Activated T-helper 1 cell treated with Interleukin-2 at 50 U/mL for 16 hours (primary cell): Measurements from ENCODE around the gene ANXA10.
"Not testable (repeated sequence)": the region's sequence is repeated elsewhere in the genome, so short reads cannot be mapped to it uniquely, and the experiment has no call there.

Experiments
- DNase-seq: peaks from one replicate; pipeline ENCODE4 v3.0.0-alpha.2; 2020; ENCODE audit warnings: low read depth

ANXA10 gene

DNA sequence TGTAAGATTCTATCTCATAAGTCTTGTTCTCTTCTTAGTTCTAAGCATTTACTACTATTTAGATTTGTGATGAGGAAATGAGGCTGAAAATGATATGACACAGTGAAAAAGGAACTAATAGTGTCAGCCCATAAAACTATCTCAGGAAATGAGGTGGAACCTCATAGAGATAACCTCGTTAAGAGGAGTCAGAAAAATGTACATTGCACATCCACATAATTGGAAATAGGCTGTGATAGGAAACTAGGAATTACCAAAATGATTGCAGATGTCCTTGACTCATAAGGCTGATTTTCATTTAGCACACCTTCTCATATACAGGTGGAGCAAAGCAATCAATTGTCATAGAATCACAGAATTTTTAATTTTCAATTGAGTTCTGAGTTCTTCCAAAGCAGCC lies 26.8 kb downstream of the ANXA10 start:
- no peak for DNase-seq

DNA sequence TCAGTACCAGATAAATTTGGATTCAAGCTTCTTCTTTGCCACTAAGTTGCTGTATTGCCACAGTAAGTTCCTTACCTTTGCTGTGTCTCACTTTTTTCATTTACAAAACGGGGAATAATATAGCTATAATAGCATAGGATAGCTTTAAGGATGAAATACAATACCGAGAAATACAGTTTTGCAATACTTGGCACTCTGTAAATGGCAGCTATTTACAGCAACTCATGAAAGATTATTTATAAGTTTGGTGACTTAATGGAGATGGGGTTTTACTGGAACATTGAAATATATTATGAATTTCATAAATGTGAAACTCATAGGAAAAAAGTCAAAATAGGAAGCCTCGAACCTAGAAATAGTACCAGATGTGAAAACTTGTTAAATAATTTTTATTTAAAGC lies 27.6 kb downstream of the ANXA10 start:
- DNase-seq = no peak

DNA sequence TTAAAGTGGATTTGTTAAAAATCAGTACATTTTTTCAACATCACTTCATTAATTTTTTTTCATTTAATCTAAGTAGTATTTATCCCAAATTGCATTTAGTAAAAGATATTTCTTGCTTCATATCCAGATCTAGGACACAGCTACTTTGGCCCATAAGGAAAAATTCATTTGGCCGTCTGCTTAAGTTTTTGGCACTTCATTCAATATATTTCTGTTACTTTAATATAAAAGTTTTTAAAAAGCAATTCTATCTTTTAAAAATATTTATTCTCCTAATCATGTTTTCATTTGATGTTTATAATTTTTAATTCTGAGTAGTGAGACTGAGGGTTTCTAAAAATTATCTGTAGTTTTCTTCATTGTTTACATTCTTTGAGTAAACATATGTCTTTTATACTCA lies 28.5 kb downstream of the ANXA10 start:
- no peak for DNase-seq

DNA sequence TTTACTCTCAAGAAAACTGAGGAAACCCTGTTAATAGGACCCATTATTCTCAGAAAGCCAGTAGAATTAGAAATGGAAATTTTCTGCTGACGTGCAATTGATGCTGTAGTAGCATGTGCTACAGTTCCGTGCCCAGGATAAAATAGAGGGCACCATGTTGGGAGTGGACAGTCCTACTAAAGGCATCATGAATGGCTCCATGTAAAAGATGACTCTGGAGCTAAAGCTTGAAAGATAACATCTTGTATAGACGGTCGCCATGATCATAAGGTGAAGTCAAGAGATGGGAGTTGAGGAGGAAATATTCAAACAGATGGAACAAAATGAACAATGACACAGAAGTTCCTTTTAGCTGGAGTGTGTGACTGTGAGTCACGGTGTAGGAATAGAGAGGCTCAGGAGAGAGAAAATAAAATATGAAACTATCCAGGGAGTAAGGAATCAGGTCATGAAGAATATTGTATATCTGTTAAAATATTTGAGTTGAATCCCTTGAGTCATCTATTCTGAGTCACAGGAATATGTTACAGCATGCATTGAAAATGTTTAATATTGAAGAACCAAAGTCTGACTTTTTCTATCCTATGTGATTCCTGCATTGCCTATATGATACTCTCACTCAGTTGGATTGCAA lies 31.8 kb downstream of the ANXA10 start:
- no peak for DNase-seq

DNA sequence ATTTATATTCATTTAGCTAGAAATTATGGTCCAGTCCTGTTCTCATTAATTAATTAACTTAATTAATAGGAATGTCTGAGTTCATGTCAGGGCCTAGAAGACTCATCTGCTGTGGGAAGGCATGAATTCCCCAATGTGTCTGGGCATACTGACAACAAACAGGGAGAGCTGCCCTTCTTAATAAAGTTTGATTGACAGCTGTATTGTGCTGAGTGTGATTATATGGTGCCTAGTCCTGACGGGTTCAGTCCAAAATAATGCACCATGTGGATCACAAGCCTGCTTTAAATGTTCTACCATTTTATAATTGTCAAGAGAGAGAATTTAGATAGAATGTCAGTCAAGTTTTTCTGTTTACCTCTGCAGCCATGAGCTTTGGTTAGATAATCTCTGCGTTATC lies 34.6 kb downstream of the ANXA10 start:
- no peak for DNase-seq

DNA sequence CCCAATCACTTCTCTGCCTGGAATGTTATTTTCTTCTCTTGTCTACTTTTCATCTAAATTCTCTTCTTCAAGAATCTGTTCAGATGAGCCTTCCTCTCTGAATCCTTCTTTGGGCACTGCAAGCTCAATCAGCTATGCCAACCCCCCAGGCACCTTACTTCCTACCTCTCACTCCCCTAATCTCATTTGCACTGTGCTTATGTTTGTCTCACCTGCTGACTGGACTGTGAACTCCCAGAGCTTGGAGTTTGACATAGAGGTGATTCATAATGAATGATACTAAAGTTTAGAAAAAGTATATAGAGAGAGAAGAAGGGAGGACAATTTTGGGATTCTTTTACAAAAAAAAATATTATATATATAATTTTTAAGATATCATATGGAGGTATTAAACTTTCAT lies 36.3 kb downstream of the ANXA10 start:
- DNase-seq = no peak

DNA sequence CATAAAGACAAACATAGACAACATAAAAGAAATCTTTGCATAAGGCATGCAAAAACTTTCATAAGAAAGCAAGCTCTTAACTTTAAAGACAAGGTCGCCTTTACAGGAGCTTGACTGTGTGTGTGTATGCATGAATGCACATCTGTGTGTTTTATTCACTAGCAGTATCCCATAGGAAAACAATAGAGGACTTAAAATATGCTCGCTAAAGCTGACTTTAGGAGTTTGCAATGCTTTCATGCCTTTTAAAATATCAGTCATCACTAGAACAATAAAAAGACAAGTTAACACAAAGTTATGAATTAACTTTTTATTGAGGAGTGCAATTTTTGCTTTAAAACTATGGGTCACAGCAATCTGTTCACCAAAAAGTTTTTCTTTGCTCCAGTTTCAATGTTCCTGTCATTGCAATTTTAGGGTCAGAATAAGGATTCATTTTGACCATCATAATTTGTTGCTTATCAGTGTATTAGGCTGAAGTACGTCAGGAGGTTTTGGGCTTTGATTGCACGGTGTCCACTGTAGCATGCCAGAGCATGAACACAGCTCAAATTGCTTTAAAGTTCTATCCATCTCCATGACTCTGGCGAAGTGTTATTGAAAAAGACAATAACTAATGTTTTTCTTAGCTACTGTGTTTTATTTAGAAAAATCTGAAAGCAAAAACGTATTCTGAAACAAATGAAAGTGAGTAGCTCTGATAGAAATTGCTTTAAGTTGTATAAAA lies 36.9 kb downstream of the ANXA10 start:
- DNase-seq = no peak

DNA sequence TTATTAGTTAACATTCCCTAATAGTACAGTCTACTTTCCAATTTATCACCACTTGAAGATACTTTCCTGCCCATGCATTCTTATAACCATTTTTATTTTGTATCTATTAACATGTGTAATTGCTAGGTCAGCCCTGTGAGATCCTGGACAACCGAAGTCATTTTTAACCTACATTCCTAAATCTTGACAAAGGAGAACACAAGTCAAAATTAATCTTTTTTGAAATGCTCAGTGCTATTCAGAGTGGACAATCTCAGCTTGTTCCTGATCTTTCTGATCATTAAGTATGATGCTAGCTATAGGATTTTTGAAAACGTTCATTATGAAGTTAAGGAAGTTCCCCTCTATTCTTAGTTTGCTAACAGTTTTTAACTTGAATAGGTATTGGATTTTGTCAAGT lies 37.5 kb downstream of the ANXA10 start:
- DNase-seq = no peak

DNA sequence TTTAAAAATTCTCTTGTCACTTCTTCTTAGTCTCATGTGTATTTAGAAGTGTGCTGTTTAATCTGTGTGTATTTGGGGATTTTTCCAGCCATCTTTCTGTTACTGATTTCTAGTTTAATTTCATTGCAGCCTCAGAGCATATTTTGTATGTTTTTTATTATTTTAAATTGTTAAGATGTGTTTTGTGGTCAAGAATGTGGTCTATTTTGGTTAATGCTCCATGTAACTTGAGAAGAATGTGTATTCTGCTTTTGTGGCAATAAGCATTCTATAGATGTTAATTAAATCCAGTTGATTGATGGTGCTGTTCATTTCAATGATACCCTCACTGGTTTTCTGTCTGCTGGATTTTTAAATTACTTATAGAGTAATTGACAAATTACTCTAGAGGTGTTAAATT lies 38.9 kb downstream of the ANXA10 start:
- DNase-seq = no peak

DNA sequence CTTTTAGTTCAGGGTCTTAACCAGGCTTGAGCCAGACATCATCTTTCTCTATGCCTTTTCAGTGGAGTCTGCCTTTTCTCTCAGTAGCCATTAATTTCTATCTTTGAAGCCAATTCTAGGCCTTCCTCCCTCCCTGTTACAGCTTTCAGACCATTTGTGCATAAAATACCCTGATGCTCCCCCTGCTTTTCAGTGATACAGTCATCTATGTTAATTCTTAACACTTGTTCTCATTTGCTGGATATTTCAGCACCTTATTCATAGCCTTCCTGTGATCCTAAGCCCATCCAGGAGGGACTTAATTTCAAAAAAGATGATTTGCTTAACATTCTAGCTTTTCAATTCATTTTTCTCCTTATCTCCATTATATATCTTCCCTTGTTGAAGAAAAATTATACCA lies 42.3 kb downstream of the ANXA10 start:
- no peak for DNase-seq

DNA sequence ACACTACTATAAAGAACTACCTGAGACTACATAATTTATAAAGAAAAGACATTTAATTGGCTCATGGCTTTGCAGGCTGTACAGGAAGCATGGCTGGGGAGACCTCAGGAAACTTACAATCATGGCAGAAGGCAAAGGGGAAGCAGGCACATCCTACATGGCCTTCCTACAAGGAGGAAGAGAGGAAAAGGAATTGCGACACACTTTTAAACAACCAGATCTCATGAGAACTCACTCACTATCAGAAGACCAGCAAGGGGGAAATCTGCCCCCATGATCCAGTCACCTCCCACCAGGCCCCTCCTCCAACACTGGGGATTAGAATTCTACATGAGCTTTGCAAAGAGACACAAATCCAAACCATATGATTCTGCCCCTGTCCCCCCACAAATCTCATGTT lies 43.5 kb downstream of the ANXA10 start:
- not testable (repeated sequence) for DNase-seq

DNA sequence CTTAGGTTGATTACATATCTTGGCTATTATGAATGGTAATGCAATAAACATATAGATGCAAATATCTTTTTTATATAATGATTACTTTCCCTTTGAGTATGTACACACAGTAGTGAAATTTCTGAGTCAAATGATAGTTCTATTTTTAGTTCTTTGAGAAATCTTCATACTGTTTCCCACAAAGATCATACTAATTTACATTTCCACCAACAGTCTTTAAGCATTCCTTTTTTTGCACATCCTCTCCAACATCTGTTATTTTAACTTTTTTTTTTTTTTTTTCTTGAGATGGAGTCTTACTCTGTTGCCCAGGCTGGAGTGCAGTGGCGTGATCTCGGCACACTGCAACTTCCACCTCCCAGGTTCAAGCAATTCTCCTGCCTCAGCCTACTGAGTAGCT lies 45.4 kb downstream of the ANXA10 start:
- DNase-seq = not testable (repeated sequence)

DNA sequence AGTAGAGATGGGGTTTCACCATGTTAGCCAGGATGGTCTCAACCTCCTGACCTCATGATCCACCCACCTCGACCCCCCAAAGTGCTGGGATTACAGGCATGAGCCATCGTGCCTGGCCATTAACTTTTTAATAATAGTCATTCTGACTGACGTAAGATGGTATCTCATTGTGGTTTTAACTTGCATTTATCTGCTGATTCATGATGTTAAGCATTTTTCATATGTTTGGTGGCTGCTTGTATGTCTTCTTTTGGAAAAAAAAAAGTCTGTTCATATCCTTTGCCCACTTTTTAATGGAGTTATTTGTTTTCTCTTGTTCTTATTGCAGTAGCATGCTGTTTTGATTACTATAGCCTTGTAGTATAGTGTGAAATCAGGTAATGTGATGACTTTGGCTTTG lies 45.8 kb downstream of the ANXA10 start:
- no peak for DNase-seq

DNA sequence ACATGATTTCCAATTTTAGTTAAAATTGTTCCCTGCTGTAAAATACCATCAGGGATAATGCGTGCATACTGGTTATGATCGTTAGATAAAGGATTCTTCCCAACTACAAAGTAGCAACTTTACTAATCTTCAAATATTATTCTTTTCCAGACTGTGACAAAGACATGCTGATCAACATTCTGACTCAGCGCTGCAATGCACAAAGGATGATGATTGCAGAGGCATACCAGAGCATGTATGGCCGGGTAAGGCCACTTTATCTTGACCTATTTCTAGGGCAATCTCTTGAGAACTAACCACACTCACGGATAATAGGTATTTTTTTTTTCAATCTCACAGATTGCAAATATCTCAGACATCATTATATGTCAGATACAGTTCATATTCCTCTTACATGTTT lies 47.0 kb downstream of the ANXA10 start:
- DNase-seq = no peak

DNA sequence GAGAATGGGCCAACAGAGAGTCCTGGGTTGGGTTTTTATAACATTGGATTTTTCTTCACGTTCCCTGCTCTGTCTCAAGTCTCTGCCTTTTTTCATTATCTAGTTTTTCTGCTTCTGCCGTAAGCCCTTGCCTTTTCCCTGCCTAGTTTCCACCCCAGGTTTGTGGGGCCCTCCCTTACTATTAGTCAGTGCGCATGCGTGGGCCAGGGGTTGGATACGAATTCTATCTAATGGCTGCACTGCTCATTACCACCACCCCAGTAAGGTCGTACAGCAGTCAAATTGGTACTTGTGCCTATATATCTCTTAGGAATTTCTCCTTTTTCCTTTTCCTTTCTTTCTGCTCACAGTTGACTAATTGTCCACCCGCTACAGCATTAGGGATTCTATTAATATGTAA lies 49.4 kb downstream of the ANXA10 start:
- DNase-seq = no peak

DNA sequence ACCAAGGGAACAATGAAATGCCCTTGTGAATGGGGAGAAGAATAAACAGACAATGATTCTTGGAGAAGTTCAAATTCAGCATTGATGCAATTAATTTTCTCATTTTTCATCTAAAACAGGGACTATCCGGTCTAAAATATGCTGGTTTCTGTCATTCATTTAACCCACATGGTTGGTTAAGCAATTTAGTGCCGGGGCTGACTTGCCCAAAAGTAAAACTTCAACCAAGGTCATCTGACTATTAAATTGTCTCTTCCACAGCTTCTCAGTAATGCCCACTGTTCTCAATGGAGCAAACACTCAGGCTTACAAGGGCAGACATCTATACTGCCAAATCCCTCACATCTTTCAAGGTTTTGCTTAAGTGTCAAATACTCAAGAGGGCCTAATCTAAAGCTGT lies 51.3 kb downstream of the ANXA10 start:
- DNase-seq = no peak

DNA sequence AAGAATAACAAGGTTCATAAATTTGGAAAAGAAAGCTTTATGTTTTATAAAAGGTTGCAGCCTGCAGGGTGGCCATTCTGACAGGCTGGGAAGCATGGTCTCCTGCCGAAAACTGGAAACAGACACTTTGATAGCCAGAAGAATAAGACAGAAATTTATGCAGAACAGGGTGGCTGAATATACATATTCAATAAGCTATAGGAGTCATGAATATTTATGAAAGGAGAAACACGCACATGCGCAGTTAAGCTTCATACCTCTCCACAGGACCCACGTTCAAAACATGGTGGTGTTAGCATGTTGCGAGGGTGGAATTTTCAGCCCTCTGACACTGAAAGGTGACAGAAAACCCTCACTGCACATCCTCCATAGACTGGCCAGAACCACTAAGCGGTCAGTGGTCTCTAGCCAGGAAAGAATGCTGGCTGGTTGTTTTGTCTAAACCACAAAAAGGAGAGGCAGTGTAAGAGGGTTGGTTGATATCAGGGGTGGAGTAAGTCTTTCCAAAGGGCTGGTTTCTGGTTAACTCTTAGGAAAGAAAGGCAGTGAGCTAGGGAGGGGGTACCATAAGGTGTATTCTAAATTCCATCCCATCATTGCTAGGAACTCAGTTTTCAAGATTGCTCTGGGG lies 58.2 kb downstream of the ANXA10 start:
- no peak for DNase-seq

DNA sequence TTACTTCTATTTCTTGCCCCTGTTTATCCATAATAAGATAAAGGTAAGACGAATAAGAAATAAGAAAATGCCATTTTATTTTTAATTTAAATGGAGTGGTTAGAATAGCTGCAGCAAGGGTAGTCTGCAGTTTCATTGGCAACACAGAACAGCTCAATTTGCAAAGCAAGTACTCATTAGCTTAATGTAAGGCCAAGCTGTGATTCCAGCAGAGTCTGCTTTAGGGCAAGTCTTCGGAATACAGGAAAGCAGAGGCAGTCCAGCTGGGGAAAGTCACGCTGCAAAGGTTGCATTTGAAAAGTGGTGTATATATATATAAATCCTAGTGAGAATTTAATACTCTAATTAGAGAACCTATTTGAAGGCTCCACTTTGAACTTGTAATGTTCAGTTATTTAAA lies 59.0 kb downstream of the ANXA10 start:
- DNase-seq = no peak

DNA sequence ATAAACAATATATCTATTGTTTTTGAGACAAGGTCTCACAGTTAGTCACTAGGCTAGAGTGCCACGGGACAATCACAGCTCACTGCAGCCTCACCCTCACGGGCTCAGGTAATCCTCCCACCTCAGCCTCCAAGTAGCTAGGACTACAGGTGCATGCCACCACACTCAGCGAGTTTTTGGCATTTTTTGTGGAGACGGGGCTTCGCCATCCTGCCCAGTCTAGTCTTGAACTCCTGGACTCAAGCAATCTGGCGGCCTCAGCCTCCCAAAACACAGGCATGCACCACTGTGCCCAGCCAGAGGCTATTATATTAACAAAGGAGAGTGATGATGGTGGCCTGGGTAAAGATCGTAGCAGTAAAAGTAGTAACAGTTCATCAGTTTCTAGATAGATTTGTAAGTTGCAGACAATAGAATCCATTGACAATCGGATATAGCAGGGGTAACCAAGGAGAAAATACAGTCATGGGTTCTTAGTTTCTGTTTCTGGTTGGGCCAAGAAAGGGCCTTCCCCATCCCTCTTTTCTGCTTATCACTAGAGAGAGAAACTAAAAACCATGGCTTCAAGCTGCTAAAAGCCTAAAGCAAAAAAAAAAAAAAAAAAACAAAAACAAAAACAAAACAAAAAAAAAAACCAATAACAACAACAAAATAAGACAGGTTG lies 60.6 kb downstream of the ANXA10 start:
- no peak for DNase-seq

DNA sequence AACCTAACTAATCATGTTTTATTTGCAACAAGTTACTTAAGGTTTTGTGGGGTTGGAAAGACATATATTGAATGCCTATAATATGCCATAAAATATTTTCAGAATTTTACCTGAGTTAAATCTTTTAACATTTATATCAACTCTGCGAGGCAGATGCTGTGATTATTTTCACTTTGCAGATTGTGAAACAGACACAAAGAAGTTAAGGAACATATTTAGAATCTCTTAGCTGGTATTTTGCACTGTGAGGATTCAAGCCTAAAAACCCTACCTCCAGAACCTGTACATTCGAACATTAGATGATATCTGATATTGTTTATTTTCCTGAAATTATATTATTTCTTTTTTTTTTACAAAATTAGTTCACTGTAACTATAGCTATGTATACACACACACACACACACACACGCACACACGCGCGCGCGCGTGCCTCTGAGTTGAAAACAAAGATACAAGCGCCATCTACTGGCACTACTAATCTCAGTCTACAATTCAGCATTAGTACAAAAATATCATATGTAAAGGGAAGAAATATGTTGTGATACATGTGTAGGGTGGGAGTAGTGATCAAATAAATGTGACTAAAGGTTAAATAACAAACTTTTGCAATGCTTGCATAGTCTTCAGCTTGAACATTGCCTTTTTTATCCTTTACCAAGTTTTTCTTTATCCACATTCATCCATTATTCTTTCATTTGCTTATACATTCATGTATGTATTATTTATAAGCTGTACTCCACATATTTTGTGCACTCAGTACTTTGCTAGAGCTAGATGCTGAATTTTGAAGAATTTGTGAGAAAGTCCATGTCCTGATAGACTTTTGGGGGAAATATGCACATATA lies 61.5 kb downstream of the ANXA10 start:
- DNase-seq = peak; percentile 16

DNA sequence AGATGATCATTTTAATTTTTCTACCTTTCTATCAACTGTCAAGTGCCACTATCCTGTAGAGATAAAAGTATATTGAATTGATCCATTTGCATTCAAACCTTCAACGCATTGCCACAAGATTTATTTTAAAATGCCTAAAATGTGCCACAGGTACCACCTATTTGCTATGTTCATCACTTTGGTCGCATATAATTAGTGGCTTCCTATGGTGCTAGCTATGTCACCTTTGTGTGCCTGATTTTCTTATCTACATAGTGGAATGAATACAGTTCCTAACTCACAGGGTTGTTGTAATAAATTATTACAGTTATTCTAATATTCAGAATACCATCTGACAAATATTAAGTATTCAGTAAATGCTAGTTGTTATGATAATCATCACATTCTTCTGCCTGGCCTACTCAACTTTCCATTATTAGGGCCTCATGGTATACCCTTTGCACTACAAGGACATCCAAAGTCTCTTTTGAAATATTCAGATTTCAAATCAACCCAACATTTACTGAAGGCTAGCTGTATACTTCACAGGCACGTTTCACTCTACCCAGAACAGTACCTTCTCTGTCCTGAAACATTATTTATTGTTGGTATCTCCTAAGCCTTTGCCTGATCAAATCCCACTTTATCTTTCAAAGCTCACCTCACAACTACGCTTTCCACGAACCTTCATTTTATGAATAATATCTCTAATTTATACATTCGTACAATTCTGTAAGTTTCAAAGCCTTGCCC lies 62.4 kb downstream of the ANXA10 start:
- DNase-seq = no peak
